Kidney epithelial cell (primary cell): ENCODE data around the gene ANGPT4. TPM values are rescaled to one million over a fixed set of nuclear protein-coding genes. Genes with fewer than 3 reads are reported as not detected.

Experiments used
- DNase-seq: peaks from one replicate; pipeline ENCODE4 v3.0.0-alpha.2; 2010; ENCODE audit warnings: low read depth
- H3K27me3 ChIP-seq: 2 replicates; pipeline ENCODE4 v1.6.0; 2011; ENCODE audit warnings: low read length; ENCODE audit not compliant: control insufficient read depth, insufficient read depth
- H3K36me3 ChIP-seq: 2 replicates; pipeline ENCODE4 v1.5.1; 2011; ENCODE audit warnings: low read length; ENCODE audit not compliant: control insufficient read depth, insufficient read depth
- H3K4me3 ChIP-seq: 2 replicates; pipeline ENCODE4 v1.5.1; 2011; ENCODE audit warnings: low read depth, mild to moderate bottlenecking, control low read depth, low read length
- CTCF ChIP-seq: IDR thresholded peaks from 2 replicates; pipeline ENCODE4 v1.5.1; 2011; ENCODE audit warnings: mild to moderate bottlenecking, moderate library complexity, low read length, control low read depth, inconsistent platforms; ENCODE audit not compliant: insufficient read depth, poor library complexity, severe bottlenecking
- total RNA-seq: library from RNA; depleted of rRNA; stranded (reverse); fragments of >200 nt; gene quantifications from 2 replicates; pipeline ENCODE4 v1.2.3, GENCODE V29; 2015

ANGPT4 gene
- total RNA-seq: not detected in 2 replicates

- peaks cover 15% of the 10 kb centered on the region for H3K27me3 ChIP-seq
- TF ChIP-seq CTCF: no peak
- DNase-seq: no peak
- no peak within 1 kb of the TSS for H3K4me3 ChIP-seq
- H3K36me3 ChIP-seq: no peaks in the 10 kb centered on the region
These were observed at the start of gene ANGPT4 for GRCh38 chr20:916125-916799. TSS of gene ANGPT4 (minus strand) at chr20:916334. CDS start at chr20:916214, 120 bp downstream.

- DNase-seq: no peak
- Histone ChIP-seq H3K27me3 (peaks cover 5% of the 10 kb centered on the region), H3K36me3 (no peaks in the 10 kb centered on the region), H3K4me3 (no peak overlapping the region)
- TF ChIP-seq CTCF: no peak
These were observed 47.7 kb upstream of the ANGPT4 start for GRCh38 chr20:963795-964194.

GRCh38 chr20:962683-963082 lies 46.5 kb upstream of the ANGPT4 start:
- DNase-seq: no peak
- no peak overlapping the region for H3K4me3 ChIP-seq
- H3K36me3 ChIP-seq: no peaks in the 10 kb centered on the region
- no peak for TF ChIP-seq CTCF
- peaks cover 8% of the 10 kb centered on the region for H3K27me3 ChIP-seq

- no peak overlapping the region for H3K4me3 ChIP-seq
- TF ChIP-seq CTCF: no peak
- DNase-seq: no peak
- H3K27me3 ChIP-seq: peaks cover 8% of the 10 kb centered on the region
- no peaks in the 10 kb centered on the region for H3K36me3 ChIP-seq
These were observed 46.1 kb upstream of the ANGPT4 start for GRCh38 chr20:962223-962622.

GRCh38 chr20:961768-962167 lies 45.6 kb upstream of the ANGPT4 start:
- Histone ChIP-seq H3K36me3 (no peaks in the 10 kb centered on the region), H3K27me3 (peaks cover 8% of the 10 kb centered on the region), H3K4me3 (no peak overlapping the region)
- no peak for DNase-seq
- no peak for TF ChIP-seq CTCF

- H3K27me3 ChIP-seq: peaks cover 12% of the 10 kb centered on the region
- TF ChIP-seq CTCF: no peak
- no peak for DNase-seq
- H3K36me3 ChIP-seq: no peaks in the 10 kb centered on the region
- H3K4me3 ChIP-seq: no peak overlapping the region
These were observed 44.0 kb upstream of the ANGPT4 start for GRCh38 chr20:959996-960615.
